WERI-Rb-1 (cell line): ENCODE data around the gene TPPP.

Experiments used
- DNase-seq: peaks from one replicate; pipeline ENCODE4 v3.0.0-alpha.2; 2020
- H3K27ac ChIP-seq: fragments of 250-450 bp; sonication (Bioruptor Pico); 2 replicates; pipeline ENCODE4 v1.5.1; 2020; ENCODE audit warnings: mild to moderate bottlenecking, moderate library complexity
- H3K27me3 ChIP-seq: fragments of 250-450 bp; sonication (Bioruptor Pico); 2 replicates; pipeline ENCODE4 v1.5.1; 2021; ENCODE audit warnings: mild to moderate bottlenecking, low read depth, moderate library complexity; ENCODE audit not compliant: insufficient read depth, severe bottlenecking
- H3K36me3 ChIP-seq: fragments of 250-450 bp; sonication (Bioruptor Pico); 2 replicates; pipeline ENCODE4 v1.5.1; 2020; ENCODE audit warnings: mild to moderate bottlenecking, moderate library complexity
- H3K4me3 ChIP-seq: 2 replicates; pipeline ENCODE4 v1.5.1; 2011; ENCODE audit warnings: low read depth, mild to moderate bottlenecking, control low read depth, low read length
- H3K9me3 ChIP-seq: fragments of 250-450 bp; sonication (Bioruptor Pico); 2 replicates; pipeline ENCODE4 v1.5.1; 2021; ENCODE audit warnings: mild to moderate bottlenecking, moderate library complexity; ENCODE audit not compliant: severe bottlenecking
- TF ChIP-seq, protein P1 (sequence below): IDR thresholded peaks from 2 replicates; pipeline ENCODE4 v1.5.1; 2011; ENCODE audit warnings: low read depth, mild to moderate bottlenecking, control low read depth, inconsistent platforms, low read length

Gene TPPP

DNA sequence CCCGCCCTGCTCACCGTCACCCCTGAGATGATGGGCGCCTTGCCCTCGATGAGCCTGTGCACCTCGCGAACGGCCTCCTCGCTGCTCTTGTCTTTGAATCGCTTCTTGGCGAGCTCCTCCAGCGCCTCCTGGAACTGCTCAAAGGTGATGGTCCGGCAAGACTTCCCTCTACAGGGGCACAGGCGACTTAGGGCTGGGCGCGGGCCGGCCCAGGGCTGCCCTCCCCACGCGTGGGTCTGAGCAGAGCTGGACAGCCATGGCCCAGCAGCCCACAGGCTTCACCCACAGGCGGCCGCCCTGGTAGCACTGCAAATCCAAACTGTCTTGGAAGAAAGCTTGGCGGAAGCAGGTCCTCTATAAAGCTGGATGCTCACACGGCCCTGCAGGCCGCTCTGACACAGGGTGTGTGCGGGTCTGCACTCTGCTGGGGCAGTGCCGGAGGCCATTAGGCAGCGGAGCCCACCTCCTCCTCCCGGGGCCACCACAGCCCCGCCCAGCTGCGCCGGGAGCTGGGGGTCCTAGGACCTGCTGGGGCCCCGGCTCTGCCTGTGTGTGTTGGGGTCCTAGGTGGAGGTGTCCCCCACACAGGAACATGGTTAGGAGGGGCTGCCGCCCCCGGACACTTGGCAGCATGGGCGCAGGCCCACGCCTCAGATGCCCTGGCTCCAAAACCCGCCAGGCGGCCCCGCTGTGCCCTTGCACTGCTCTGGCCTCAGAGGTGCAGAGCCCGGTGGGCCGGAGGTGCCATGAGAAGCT, 27.0 kb downstream of the TPPP start:
- H3K27ac ChIP-seq = no peak overlapping the region
- TF ChIP-seq, protein P1, sequence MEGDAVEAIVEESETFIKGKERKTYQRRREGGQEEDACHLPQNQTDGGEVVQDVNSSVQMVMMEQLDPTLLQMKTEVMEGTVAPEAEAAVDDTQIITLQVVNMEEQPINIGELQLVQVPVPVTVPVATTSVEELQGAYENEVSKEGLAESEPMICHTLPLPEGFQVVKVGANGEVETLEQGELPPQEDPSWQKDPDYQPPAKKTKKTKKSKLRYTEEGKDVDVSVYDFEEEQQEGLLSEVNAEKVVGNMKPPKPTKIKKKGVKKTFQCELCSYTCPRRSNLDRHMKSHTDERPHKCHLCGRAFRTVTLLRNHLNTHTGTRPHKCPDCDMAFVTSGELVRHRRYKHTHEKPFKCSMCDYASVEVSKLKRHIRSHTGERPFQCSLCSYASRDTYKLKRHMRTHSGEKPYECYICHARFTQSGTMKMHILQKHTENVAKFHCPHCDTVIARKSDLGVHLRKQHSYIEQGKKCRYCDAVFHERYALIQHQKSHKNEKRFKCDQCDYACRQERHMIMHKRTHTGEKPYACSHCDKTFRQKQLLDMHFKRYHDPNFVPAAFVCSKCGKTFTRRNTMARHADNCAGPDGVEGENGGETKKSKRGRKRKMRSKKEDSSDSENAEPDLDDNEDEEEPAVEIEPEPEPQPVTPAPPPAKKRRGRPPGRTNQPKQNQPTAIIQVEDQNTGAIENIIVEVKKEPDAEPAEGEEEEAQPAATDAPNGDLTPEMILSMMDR = no peak
- peaks cover 61% of the 10 kb centered on the region for H3K36me3 ChIP-seq
- DNase-seq = no peak
- H3K27me3 ChIP-seq = no peaks in the 10 kb centered on the region
- H3K9me3 ChIP-seq = no peaks in the 10 kb centered on the region
- no peak overlapping the region for H3K4me3 ChIP-seq

DNA sequence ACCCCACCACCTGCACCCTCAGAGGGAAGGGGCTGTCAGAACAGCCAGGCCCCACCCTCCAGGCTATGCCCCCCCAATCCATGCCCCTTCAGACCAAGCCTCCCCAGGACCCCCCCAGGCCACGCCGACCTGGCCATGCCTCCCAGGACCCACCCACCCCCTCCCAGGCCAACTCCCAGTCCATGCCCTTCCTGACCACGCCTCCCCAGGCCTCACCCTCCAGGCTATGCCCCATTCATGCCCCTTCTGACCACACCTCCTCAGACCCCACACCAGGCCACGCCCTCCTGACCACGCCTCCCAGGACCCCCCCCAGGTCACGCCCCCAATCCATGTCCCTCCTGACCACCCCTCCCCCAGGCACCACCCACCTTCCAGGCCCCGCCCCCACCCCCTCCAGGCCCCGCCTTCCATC, 27.6 kb downstream of the TPPP start:
- Histone ChIP-seq H3K36me3 (peaks cover 65% of the 10 kb centered on the region), H3K27me3 (no peaks in the 10 kb centered on the region), H3K4me3 (no peak overlapping the region), H3K9me3 (no peaks in the 10 kb centered on the region), H3K27ac (no peak overlapping the region)
- DNase-seq = peak; percentile 64
- TF ChIP-seq, protein P1 = no peak

DNA sequence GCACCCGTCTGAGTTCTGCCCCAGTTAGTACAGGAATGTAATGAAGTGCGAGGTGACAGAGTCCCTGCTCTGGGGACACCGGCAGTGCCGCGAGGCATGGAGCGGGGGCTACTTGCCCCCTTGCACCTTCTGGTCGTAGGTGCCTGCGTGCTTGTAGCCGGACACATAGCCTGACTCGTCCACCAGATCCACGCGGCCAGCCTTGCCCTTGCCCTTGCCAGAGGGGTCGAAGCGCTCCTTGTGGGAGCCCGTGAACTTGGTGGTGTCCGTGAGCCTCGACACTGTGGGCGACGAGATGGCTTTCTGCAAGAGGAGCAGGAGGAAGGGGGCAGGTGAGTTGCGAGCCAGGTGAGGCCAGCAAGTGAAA, 28.2 kb downstream of the TPPP start:
- no peak for DNase-seq
- Histone ChIP-seq H3K9me3 (no peaks in the 10 kb centered on the region), H3K4me3 (no peak overlapping the region), H3K36me3 (peaks cover 71% of the 10 kb centered on the region), H3K27me3 (no peaks in the 10 kb centered on the region), H3K27ac (no peak overlapping the region)
- TF ChIP-seq, protein P1 = no peak

DNA sequence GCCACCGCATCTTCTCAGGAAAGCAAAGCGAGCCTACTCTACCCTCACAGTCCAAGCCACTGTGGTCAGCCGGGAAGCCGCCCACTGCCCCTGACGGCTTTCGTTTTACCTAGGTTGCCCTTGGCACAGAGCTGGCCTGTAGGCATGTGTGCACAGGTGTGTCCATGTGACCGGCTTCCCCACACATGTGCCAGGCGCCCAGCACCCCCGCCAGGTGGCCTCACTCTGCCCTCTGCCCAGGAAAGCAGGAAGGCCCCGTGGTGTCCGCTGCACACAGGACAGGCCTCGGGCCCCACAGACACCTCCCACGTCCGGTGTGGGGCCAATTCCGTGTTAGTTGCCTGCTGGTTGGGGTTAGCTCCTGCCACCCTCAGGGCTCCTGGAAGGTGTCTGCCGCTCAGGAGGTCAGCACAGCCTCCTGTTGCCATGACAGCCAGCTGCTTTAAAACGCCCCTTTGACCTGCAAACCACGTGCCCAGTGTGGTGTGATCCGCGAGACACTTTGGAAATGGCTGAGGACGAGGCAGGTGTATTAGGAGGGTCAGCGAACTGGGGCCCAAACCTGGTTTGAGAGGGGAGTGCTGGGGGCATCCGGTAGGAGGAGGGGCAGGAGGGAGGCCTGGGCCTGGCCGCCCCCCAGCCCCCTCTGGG, 28.7 kb downstream of the TPPP start:
- H3K9me3 ChIP-seq = no peaks in the 10 kb centered on the region
- no peak overlapping the region for H3K4me3 ChIP-seq
- no peak overlapping the region for H3K27ac ChIP-seq
- DNase-seq = no peak
- peaks cover 76% of the 10 kb centered on the region for H3K36me3 ChIP-seq
- TF ChIP-seq, protein P1 = no peak
- H3K27me3 ChIP-seq = no peaks in the 10 kb centered on the region

DNA sequence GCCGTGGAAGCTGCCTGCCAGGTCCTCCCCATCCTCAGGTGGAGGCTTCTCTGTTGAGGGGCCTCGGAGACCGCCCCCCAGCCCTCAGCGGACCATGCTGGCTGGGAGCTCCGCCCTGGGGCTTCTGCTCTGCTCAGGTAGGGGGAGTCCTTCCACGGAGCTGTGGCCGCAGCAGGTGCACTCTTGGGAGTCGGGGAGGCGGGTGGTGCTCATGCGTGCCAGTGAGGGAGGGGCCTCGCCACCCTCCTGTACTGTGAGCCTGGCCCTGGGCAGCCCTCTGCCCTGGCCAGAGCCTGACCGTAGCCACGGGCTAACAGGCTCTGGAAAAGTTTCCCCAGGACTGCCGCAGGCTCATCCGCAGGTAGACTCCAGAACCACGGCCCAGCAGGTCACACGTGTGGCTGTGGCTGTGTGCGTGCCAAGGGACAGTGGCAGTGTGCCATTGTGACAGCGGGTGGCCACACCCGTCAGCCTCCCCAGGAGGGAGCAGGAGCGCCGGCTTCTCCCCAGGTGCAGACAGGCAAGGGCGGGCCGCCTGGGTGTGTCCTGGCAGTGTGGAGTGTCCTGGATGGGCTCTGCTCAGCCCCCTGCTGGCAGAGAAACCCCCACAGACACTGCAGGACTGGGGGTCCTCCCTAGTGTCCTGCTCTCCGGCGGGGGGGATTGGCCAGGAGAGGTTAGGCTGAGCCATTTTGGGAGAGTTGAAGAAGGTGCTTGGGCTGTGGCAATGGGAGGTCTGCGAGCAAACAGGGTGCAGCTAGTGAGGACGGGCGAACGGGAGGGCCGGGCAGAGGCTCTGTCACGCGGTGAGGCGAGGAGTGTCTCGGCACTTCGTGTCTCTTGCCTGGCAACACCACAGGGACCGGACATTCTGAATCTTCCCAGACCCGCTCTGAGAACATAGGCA, 29.5 kb downstream of the TPPP start:
- DNase-seq = no peak
- Histone ChIP-seq H3K27me3 (no peaks in the 10 kb centered on the region), H3K27ac (no peak overlapping the region), H3K36me3 (peaks cover 81% of the 10 kb centered on the region), H3K4me3 (no peak overlapping the region), H3K9me3 (no peaks in the 10 kb centered on the region)
- TF ChIP-seq, protein P1 = no peak
